ENCODE data around the gene YWHAH. TPM values are rescaled to one million over a fixed set of nuclear protein-coding genes. Genes with fewer than 3 reads are reported as not detected.

Gene YWHAH
- total RNA-seq, 1 donor from 2014 or later = 57.8 TPM

DNA sequence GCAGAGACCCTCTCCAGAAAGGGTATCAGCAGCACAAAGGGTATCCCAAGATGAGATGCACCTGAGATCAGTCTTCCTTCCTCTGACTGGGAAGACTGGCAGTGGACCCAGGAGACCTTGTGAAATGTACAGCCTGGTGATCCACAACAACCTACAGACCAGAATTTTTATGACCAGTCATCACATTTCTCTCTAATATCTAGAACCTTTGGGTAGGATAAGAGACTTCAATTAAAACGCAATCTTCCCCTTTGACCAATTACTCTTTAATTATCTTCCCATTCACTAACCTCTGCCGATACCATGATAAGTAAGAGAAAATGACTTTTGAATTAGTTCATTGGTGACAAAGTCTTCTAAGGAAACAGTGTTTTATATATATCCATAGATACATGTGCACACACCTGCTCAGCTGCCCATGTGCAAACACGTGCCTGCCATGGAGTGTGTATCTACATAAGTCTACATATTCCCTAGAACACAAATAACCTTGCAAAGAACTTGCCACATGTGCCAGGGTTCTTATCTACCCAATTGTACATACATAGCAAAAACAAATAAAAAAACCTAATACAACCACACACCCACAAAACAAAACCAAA, 54.5 kb downstream of the YWHAH start:
- TF ChIP-seq, protein P1, sequence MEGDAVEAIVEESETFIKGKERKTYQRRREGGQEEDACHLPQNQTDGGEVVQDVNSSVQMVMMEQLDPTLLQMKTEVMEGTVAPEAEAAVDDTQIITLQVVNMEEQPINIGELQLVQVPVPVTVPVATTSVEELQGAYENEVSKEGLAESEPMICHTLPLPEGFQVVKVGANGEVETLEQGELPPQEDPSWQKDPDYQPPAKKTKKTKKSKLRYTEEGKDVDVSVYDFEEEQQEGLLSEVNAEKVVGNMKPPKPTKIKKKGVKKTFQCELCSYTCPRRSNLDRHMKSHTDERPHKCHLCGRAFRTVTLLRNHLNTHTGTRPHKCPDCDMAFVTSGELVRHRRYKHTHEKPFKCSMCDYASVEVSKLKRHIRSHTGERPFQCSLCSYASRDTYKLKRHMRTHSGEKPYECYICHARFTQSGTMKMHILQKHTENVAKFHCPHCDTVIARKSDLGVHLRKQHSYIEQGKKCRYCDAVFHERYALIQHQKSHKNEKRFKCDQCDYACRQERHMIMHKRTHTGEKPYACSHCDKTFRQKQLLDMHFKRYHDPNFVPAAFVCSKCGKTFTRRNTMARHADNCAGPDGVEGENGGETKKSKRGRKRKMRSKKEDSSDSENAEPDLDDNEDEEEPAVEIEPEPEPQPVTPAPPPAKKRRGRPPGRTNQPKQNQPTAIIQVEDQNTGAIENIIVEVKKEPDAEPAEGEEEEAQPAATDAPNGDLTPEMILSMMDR (IDR thresholded peaks at IDR 0.05; ENCODE audit: unreplicated experiment) = no peak
- Mint-ChIP-seq H3K9me3 (no peaks in the 10 kb centered on the region), H3K27ac (no peak overlapping the region), H3K4me3 (no peak overlapping the region), H3K36me3 (no peaks in the 10 kb centered on the region), H3K4me1 (peaks cover 8% of the 10 kb centered on the region), H3K27me3 (ENCODE audit: low read depth) (peaks cover 1% of the 10 kb centered on the region)
- no peak for DNase-seq (ENCODE audit: low spot score in 2 of 2, unreplicated experiment in 2 of 2)

DNA sequence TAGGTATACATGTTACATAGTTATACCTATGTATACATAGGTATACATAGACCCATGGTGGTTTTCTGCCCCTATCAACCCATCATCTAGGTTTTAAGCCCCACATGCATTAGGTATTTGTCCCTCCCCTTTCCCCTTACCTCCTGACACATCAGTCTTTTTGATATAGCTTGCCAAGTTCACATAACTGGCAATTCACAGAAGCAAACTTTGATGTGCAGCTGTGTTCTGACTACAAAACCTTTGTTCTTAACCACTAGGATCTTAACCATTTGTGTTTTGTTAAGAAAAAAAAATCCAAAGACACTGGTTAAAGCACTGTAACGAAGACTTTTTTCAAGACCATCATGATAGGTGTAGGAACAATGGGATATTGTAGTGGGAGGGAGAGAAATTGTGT, 55.8 kb downstream of the YWHAH start:
- Mint-ChIP-seq H3K4me1 (peaks cover 8% of the 10 kb centered on the region), H3K27ac (peak overlapping the region; percentile 18), H3K9me3 (no peaks in the 10 kb centered on the region), H3K36me3 (no peaks in the 10 kb centered on the region), H3K4me3 (no peak overlapping the region), H3K27me3 (ENCODE audit: low read depth) (peaks cover 1% of the 10 kb centered on the region)
- TF ChIP-seq, protein P1 (IDR thresholded peaks at IDR 0.05; ENCODE audit: unreplicated experiment) = no peak
- no peak for DNase-seq (ENCODE audit: low spot score in 2 of 2, unreplicated experiment in 2 of 2)

DNA sequence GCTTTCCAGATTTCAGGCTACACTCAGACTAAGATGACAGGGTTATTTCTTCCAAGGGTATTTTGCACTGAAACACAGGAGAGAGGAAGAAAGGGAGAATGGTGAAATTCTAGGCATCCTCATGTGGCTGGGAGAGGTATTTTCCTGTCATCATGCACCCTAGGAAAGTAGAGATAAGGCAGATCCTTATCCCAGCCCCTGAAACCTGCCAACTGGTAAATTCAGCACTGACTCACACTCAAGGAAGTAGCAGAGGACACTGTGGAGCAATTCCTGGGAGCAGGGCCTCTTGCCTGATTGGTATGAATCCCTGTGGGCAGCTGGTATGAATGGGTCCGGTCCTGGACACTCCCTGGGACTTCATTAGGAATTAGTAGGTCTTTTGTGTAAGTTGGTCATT, 61.1 kb downstream of the YWHAH start:
- Mint-ChIP-seq H3K4me3 (no peak overlapping the region), H3K27me3 (ENCODE audit: low read depth) (no peaks in the 10 kb centered on the region), H3K9me3 (no peaks in the 10 kb centered on the region), H3K27ac (no peak overlapping the region), H3K4me1 (peaks cover 4% of the 10 kb centered on the region), H3K36me3 (no peaks in the 10 kb centered on the region)
- DNase-seq (ENCODE audit: low spot score in 2 of 2, unreplicated experiment in 2 of 2) = no peak
- TF ChIP-seq, protein P1 (IDR thresholded peaks at IDR 0.05; ENCODE audit: unreplicated experiment) = no peak

Other genes with a start within 250 kb of the YWHAH start
- gene PRR14L, start 194.4 kb upstream of the YWHAH start, total RNA-seq = 58.9 to 62.0 TPM (median 61.7 TPM) in 3 replicates
- 31.0 to 39.5 TPM (median 38.3 TPM) in 3 replicates for gene DEPDC5, start 190.5 kb upstream of the YWHAH start, total RNA-seq
- not detected in 3 replicates for gene SLC5A1, start 98.7 kb downstream of the YWHAH start, total RNA-seq
- gene C22orf42, start 214.8 kb downstream of the YWHAH start, total RNA-seq = not detected in 3 replicates

All from mesothelial cell of epicardium (in vitro differentiated cells).